ENCODE results near the gene NEUROD2.

The NEUROD2 gene

GRCh38 chr17:39607851-39608130, at the start of gene NEUROD2:
NEUROD2 (minus strand) TSS chr17:39607920; CDS start chr17:39606599, 1,321 bp downstream.
- DNase-seq, result no peak

- DNase-seq, result no peak
Observed at GRCh38 chr17:39655105-39655504, 47.4 kb upstream of the NEUROD2 start.

- no peak for DNase-seq
Observed at GRCh38 chr17:39653662-39654331, 46.1 kb upstream of the NEUROD2 start.

- no peak for DNase-seq
Observed at GRCh38 chr17:39653316-39653661, 45.6 kb upstream of the NEUROD2 start.

DNA sequence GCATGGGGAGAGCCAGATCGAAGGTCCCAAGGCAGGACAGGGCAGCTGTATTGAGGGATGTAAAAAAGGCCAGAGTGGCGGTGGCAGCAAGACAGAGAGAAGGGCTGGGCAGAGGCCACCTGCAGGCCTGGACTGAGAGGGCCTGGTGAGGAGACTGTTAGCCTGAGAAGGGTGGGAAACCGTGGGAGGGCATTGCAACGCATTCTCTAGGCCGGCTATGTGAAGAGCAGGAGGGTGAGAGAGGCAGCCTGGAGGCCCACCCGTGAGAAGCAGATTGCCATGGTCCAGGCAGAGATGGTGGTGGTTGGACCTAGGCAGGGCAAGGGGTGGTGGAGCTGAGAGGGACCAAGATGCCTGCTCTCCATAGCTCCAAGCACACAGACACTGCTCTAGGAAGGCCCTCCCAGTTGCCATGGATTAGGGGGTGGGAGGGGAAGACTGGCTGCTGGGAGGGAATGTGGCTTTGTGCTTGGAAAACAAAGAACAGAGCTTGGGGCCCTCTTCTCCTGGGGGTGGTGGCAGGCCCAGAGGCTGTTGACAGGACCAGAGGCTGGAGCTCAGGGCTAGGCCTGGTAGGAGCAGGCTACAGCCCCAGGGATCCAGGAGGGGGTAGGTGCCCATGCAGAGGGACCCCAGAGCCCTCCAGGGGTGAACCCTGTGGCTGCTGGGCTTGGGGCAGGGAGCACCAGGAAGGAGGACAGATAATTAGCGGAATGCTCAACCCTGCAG, 45.0 kb upstream of the NEUROD2 start:
- DNase-seq, result no peak

DNA sequence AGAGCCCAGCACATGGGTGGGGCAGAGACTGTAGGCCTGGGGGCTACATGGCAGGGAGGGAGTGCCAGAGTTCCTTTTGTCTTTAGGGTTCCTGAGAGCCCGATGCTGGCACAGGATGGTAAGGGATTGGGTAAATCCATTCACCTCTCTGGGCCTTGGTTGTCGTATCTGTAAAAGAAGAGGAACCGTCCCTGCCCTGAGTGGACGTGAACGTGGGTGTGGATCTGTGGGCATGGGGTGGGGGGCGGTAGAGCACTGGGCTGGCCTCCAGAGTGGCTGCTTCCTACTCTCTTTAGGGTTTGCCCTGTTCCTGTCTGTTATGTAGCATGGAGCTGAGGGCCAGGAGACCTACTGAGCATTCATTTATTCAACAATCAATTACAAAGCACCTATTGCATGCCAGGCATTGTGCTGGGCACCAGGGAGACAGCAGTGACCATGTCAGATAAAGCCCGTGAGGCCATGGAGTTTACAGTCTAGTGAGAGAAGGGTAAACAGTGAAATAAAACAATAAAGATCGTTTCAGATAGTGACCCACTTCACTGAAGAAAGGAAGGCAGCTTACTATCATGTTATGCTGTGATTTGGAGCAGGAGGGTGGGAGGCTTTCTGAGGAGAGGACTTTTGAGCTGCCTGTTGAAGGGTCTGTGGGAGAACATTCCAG, 44.3 kb upstream of the NEUROD2 start:
- no peak for DNase-seq

GRCh38 chr17:39650121-39650579, 42.4 kb upstream of the NEUROD2 start:
- no peak for DNase-seq

DNA sequence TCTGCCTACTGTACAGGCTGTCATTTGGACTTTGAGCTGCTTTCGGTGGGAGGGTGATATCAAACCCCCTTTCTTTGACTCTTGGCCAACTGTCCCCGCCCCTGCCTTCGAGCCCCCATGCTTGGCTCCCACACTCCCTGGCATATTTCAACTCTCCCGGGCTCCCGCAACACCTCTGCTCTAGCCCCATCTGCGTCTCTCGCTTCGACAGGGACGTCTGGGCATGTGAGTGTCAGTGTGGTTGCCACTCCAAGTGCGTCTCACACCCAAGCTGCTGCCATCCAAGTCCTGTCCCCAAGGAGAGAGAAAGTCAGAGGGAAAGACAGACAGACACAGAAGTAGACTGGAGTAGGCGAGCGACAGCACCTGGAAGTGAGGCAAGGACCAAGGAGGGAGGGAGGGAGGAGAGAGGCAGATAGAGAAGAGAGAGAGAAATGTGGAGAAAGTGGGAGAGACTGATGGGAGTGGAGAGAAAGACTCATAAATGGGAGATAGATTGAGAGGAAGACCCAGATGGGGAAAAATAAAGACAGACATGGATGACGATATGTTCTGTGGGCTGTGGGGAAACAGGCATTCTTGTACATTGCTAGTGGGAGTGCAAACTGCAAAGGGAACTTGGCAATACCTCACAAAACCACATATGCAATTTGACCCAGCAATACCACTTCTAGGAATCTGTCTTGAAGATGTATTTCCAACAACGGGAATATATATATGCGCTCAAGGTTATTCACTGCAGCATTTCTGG, 41.1 kb upstream of the NEUROD2 start:
- peak; percentile 69 for DNase-seq

GRCh38 chr17:39647256-39647655, 39.5 kb upstream of the NEUROD2 start:
- DNase-seq, result no peak

DNA sequence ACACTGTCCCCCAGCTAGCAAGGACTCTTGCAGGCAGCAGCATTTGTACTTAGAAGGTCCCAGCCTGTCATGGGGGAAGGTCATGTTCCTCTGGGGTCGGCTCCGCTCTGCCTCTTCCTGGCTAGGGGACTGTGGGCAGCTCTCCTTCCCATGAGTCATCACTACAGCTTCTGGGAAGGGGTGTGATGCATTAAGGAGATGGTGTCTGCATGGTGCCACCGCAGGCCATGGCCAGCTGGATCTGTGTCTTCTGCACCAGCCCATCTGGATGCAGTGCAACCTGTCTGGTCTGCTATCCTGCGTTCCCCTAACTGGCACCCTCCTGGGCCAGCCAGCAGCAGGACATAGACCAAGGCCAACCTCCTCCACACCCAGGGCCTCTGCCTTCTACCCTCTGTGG, 35.6 kb upstream of the NEUROD2 start:
- peak; percentile 28 for DNase-seq

DNA sequence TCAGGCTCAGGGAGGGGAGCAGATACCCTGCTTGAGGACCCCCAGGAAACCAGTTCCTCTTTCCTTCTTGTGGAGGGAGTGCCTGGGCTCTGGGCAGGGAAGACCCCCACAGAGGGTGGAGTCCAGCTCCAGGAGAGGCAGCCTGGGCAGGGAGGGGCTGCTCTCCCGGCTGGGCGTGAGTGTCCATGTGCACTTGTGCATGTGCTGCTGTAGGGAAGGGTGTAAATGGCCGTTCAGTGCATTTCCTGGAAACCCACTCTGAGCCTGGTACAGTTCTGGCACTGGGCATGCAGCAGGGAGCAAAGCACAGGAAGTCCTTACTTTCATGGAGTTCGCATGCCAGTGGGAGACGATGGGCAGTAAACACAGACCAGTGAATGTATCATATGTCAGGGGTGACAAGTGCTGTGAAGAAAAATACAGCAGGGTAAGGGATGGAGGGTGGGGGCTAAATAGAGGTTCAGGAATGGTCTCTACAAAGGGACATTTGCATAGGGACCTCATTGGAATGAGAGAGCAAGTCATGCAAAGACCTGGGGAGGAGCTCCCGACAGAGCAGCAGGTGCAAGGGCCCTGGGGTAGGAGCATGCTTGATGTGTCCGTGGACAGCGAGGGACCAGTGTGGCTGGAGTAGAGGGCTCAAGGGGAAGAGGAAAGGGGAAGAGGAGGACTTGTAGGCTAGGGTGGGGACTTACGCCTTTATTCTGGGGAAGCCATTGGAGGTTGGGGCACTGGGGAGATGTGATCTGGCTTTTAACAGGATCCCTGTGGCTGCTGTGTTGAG, 34.8 kb upstream of the NEUROD2 start:
- no peak for DNase-seq

DNA sequence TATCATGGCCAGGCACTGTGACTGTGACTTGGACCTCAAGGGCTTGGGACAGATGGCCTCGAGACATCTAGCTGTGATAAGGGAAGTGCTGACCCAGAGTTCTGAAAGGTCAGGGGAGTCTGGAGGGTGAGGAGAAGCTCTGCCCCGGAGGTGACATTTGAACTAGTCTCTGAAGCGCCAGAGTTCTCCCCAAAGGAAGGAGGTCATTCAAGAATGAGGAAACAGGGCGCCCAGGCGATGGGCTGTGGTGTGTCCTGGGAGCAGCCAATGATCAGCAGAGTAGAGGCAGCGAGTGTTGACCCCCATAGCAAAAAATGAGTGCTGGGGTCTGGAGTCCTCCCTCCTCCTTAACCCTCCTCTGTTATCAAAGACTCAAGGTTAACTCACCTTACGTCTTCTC, 34.2 kb upstream of the NEUROD2 start:
- DNase-seq, result no peak

GRCh38 chr17:39641097-39641496, 33.4 kb upstream of the NEUROD2 start:
- DNase-seq, result no peak

- DNase-seq, result no peak
Observed at GRCh38 chr17:39640591-39641031, 32.9 kb upstream of the NEUROD2 start.

DNA sequence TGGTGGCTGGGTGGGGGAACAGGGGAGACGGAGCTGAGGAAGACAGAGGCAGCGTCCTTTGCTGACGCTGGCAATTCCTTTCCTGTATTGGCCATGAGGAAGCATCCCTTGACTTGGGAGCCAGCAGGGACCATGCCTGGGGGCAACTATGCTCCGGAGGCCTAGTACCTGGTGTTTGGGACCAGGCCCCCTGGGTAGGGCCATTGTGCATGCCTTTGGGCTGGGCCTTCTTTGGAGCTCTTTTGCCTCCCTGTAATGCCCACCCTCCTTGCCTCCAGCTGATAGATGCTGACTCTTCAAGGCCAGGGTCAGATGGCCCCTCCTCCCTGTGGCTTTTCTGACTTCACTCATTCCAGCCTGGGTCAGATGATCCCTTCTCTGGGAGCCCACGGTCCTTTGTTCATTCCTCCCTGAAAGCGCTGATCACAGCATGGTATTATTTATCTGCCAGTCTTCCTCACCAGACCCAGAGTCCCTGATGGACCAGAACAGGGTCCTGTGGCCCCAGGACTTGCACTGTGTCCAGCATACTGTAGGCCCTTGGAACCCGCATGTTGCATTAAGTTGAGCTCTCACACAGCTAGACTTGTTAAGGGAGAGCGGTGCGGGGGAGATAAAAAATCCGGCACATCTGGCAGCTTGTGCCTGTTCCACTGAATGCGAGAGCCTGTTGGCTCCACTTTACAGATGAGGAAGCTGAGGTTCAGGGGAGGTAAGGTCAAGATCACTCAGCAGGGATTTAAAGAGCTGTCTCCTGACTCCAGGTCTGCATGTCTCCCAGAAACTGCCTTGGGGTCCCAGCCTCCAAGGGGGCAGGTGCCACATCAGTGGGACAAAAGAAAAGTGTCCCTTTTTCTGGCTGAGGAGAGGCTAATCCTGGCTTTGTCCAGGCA, 32.1 kb upstream of the NEUROD2 start:
- no peak for DNase-seq

DNA sequence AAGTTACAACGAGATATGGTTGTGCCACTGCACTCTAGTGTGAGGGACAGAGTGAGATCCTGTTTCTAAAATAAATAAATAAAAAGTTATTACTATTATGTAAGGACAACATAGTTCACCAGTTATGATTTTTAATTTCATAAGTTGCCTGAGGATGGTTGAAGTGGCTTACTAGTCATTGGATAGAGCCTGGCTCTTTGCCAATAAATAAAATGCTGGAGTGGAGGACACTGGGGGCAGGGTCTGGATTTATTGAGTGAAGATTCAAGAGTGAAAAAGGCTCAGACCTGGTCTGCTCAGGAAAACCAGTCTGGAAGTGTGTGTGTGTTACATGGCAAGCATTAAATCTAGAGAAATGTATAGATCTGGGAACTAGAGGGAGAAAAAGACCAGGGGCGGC, 31.3 kb upstream of the NEUROD2 start:
- no peak for DNase-seq

GRCh38 chr17:39638317-39638716, 30.6 kb upstream of the NEUROD2 start:
- no peak for DNase-seq

- DNase-seq, result peak; percentile 81
Observed at GRCh38 chr17:39636927-39637736, 29.4 kb upstream of the NEUROD2 start, which contains the start of gene STARD3. STARD3 (plus strand) TSS chr17:39637144; CDS start chr17:39653532, 16,388 bp downstream.

DNA sequence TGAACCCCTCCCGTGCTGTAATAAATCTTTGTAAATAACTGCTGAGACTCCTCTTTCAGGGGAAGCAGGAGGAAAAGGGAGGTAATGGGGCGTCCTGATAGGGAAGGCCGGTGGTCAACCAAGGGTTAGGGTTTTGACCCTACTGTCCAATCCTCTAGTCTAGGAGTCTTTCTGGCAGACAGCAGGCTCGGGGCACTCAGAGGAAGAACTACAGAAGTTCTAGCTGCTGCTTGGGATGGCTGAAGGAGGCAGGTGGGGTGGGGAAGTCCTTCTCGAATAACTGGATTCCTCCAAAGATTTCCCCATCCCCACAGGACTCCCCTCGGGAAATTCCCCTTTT, 28.8 kb upstream of the NEUROD2 start:
- no peak for DNase-seq

- DNase-seq, result no peak
Observed at GRCh38 chr17:39635614-39636176, 28.0 kb upstream of the NEUROD2 start.

All from fibroblast of skin of right quadriceps (primary cell).